PC-9 (cell line): ENCODE results near the gene TUBGCP2.

Experiments
- EZH2 ChIP-seq: fragments of 200-600 bp; sonication (generic); IDR thresholded peaks from 2 replicates; pipeline ENCODE4 v1.8.0; 2017; ENCODE audit warnings: antibody characterized with exemption, low read depth
- TF ChIP-seq, protein P1 (sequence below): fragments of 200-600 bp; sonication (generic); conservative IDR thresholded peaks from 2 replicates; pipeline ENCODE4 v1.6.1; 2017; ENCODE audit warnings: mixed run types, antibody characterized with exemption, mild to moderate bottlenecking, moderate library complexity

DNA sequence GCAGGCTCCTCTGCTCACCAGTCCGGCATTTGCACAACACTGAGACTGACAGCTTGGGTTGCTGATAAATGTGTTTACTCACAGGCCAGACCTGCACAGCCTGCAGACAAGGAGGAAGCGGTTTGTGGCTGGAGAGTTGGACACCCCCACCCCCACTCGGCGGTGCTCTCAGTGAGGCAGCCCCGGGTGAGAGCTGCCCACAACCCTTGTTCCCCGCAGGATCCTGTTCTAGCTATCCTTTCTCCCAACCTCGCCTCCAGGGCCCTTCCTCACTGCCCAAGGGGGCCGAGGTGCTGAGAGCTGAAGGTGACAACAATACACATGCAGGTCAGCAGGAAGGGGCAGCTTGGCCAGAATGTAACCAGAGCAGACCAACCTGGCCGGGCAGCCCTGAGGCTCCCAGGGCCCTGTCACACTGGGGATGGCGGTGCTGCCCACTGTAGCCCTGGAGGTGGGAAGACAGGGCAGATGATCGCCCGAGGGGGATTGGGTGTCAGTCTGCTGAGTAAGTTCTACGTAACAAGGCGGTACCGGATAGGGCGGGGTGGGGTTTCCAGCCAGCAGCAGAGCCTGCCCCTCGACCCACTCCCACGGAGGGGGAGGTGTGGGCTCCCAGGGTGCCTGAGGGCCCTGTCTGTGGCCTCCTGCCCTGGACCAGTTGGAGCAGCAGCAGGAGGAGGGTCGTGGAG lies 30.0 kb downstream of the TUBGCP2 start:
- TF ChIP-seq, protein P1, sequence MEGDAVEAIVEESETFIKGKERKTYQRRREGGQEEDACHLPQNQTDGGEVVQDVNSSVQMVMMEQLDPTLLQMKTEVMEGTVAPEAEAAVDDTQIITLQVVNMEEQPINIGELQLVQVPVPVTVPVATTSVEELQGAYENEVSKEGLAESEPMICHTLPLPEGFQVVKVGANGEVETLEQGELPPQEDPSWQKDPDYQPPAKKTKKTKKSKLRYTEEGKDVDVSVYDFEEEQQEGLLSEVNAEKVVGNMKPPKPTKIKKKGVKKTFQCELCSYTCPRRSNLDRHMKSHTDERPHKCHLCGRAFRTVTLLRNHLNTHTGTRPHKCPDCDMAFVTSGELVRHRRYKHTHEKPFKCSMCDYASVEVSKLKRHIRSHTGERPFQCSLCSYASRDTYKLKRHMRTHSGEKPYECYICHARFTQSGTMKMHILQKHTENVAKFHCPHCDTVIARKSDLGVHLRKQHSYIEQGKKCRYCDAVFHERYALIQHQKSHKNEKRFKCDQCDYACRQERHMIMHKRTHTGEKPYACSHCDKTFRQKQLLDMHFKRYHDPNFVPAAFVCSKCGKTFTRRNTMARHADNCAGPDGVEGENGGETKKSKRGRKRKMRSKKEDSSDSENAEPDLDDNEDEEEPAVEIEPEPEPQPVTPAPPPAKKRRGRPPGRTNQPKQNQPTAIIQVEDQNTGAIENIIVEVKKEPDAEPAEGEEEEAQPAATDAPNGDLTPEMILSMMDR: no peak
- no peak for TF ChIP-seq EZH2
